K562 (cell line): ENCODE measurements around the gene TMEM217. TPM values are rescaled to one million over a fixed set of nuclear protein-coding genes. Genes with fewer than 3 reads are reported as not detected.

Source experiments
- ARNT ChIP-seq, 2 experiments: fragments of 450-650 bp; IDR thresholded peaks; 2 replicates each; pipeline ENCODE4 v1.6.1; 2016; ENCODE audit warnings: mild to moderate bottlenecking in 1 of 2
- CBX5 ChIP-seq: IDR thresholded peaks from 2 replicates; pipeline ENCODE4 v1.6.1; 2014; ENCODE audit warnings: low read depth, borderline replicate concordance
- DEAF1 ChIP-seq: fragments of 450-650 bp; formaldehyde crosslinking; IDR thresholded peaks from 2 replicates; pipeline ENCODE4 v1.4.0; 2020; ENCODE audit warnings: mild to moderate bottlenecking, moderate library complexity
- FOXJ2 ChIP-seq: fragments of 200-800 bp; sonication (Bioruptor generic); IDR thresholded peaks from 2 replicates; pipeline ENCODE4 v1.6.1; 2016; ENCODE audit warnings: missing genetic modification characterization, missing compliant biosample characterization
- GATAD2A ChIP-seq: fragments of 450-650 bp; IDR thresholded peaks from 2 replicates; pipeline ENCODE4 v1.6.1; 2017
- HBP1 ChIP-seq: fragments of 450-650 bp; formaldehyde crosslinking; IDR thresholded peaks from 2 replicates; pipeline ENCODE4 v1.4.0; 2022; ENCODE audit warnings: missing genetic modification characterization
- IRF9 ChIP-seq: fragments of 450-650 bp; IDR thresholded peaks from 2 replicates; pipeline ENCODE4 v1.6.1; 2016; ENCODE audit warnings: missing biosample characterization, missing genetic modification characterization
- KLF16 ChIP-seq: IDR thresholded peaks from 2 replicates; pipeline ENCODE4 v1.6.1; 2016; ENCODE audit warnings: antibody characterized with exemption
- MIER1 ChIP-seq: fragments of 450-650 bp; IDR thresholded peaks from 2 replicates; pipeline ENCODE4 v1.6.1; 2016; ENCODE audit warnings: antibody characterized with exemption, mild to moderate bottlenecking, low read depth
- MLLT1 ChIP-seq, 2 experiments: fragments of 450-650 bp; IDR thresholded peaks; 2 replicates each; pipeline ENCODE4 v1.6.1; 2016
- POLR3G ChIP-seq: IDR thresholded peaks from 2 replicates; pipeline ENCODE4 v1.6.1; 2011; ENCODE audit not compliant: insufficient read length, insufficient replicate concordance; ENCODE audit errors: extremely low read depth
- RBFOX2 ChIP-seq: fragments of 200-400 bp; formaldehyde crosslinking; IDR thresholded peaks from 2 replicates; pipeline ENCODE4 v1.6.1; 2017; ENCODE audit warnings: low read depth, mild to moderate bottlenecking, low read length, moderate library complexity
- RBM34 ChIP-seq: fragments of 200-400 bp; formaldehyde crosslinking; IDR thresholded peaks from 2 replicates; pipeline ENCODE4 v1.6.1; 2018; ENCODE audit warnings: low read length, borderline replicate concordance; ENCODE audit not compliant: insufficient read depth
- SAFB ChIP-seq: fragments of 200-400 bp; formaldehyde crosslinking; IDR thresholded peaks from 2 replicates; pipeline ENCODE4 v1.6.1; 2017; ENCODE audit warnings: low read depth, low read length, borderline replicate concordance
- SMAD1 ChIP-seq: fragments of 150-350 bp; IDR thresholded peaks from 2 replicates; pipeline ENCODE4 v1.6.1; 2014; ENCODE audit warnings: low read length, low read depth; ENCODE audit not compliant: partially characterized antibody
- SMARCA4 ChIP-seq: fragments of 450-650 bp; IDR thresholded peaks from 2 replicates; pipeline ENCODE4 v1.6.1; 2016
- SNAPC5 ChIP-seq: fragments of 250-450 bp; sonication (Bioruptor Pico); IDR thresholded peaks from 2 replicates; pipeline ENCODE4 v1.8.0; 2021; ENCODE audit warnings: moderate library complexity, mild to moderate bottlenecking, inconsistent platforms
- STAG1 ChIP-seq: sonication (generic); formaldehyde crosslinking; IDR thresholded peaks from 2 replicates; pipeline ENCODE4 v1.5.0; 2020; ENCODE audit warnings: missing genetic modification reagents, borderline replicate concordance
- ZNF165 ChIP-seq: fragments of 250-450 bp; sonication (Bioruptor Pico); IDR thresholded peaks from 2 replicates; pipeline ENCODE4 v1.4.0; 2020; ENCODE audit warnings: borderline replicate concordance
- ZNF655 ChIP-seq: fragments of 250-450 bp; sonication (Bioruptor Pico); IDR thresholded peaks from 2 replicates; pipeline ENCODE4 v1.5.0; 2021
- polyA plus RNA-seq, 8 experiments: library from polyadenylated mRNA; depleted of rRNA in 4 of 8; stranded (reverse) in 5 of 8; unstranded in 3 of 8; fragments of >200 nt; fragmentation: Nextera tagmentation in 2 of 8; fragmentation: Illumina TruSeq in 1 of 8; extraction: Ambion mirVana in 2 of 8; extraction: Trizol in 1 of 8; gene quantifications; 2 replicates each; pipeline versions ENCODE4 v1.2.1 to v1.2.3, GENCODE V29; 2011 to 2014; ENCODE audit warnings: inconsistent platforms in 1 of 8, missing spikeins in 1 of 8
- total RNA-seq, 7 experiments: library from RNA; depleted of rRNA in 6 of 7; stranded (reverse); fragments of >200 nt in 6 of 7; fragmentation: Illumina TruSeq in 2 of 7; extraction: Trizol in 2 of 7; gene quantifications; 2 replicates each; pipeline versions ENCODE4 v1.2.1 to v1.2.3, GENCODE V29; 2011 to 2021; ENCODE audit warnings: low replicate concordance in 1 of 7

The TMEM217 gene
- total and polyA plus RNA-seq, 9 of the 15 experiments (the other 6 are each of a cell fraction or from before 2014, with no cell fraction given) = 1.3 to 8.0 (median 1.9) TPM

GRCh38 chr6:37171970-37172812 is 85.8 kb downstream of the TMEM217 start (continued):
- TF ChIP-seq HBP1 (no peak; the same call in 1 of the 2 replicates), KLF16 (peak; percentile 40; the same call in 1 of the 2 replicates), POLR3G (no peak), MIER1 (no peak), SMAD1 (peak; percentile 0), STAG1 (peak; percentile 56; the same call in 1 of the 2 replicates), ARNT (IDR thresholded peaks at IDR 0.05) (peak in 1 of 2 experiments; percentile 20; a peak in 1 of 4 replicates), RBFOX2 (peak; percentile 75), SAFB (no peak), ZNF655 (CRISPR knock-in tag) (no peak), IRF9 (tag) (no peak), ZNF165 (CRISPR knock-in tag) (no peak), MLLT1 (IDR thresholded peaks at IDR 0.05) (peak; percentile 98 to 99), SMARCA4 (peak; percentile 55), GATAD2A (no peak), SNAPC5 (CRISPR knock-in tag) (no peak), CBX5 (no peak), FOXJ2 (tag) (peak; percentile 96), RBM34 (no peak), DEAF1 (CRISPR knock-in tag) (peak; percentile 96)
